ENCODE measurements around the gene SEL1L.

The SEL1L gene

GRCh38 chr14:81455390-81455789 is 78.3 kb downstream of the SEL1L start:
- TF ChIP-seq POLR2AphosphoS5 (IDR thresholded peaks at IDR 0.05; ENCODE audit: low read depth, low read length), result no peak
- TF ChIP-seq SIN3A (IDR thresholded peaks at IDR 0.05; ENCODE audit: borderline replicate concordance, insufficient read depth, low read length), result no peak
- no peak for TF ChIP-seq TAF1 (IDR thresholded peaks at IDR 0.05; ENCODE audit: borderline replicate concordance, insufficient read depth, low read length)
- no peak for TF ChIP-seq REST (IDR thresholded peaks at IDR 0.05; ENCODE audit: insufficient read depth in 1 of 2, low read depth in 2 of 2, low read length in 2 of 2)

GRCh38 chr14:81454572-81455218 is 79.0 kb downstream of the SEL1L start:
- TF ChIP-seq POLR2AphosphoS5 (IDR thresholded peaks at IDR 0.05; ENCODE audit: low read depth, low read length) (no peak), TAF1 (IDR thresholded peaks at IDR 0.05; ENCODE audit: borderline replicate concordance, insufficient read depth, low read length) (no peak), REST (IDR thresholded peaks at IDR 0.05; ENCODE audit: insufficient read depth in 1 of 2, low read depth in 2 of 2, low read length in 2 of 2) (no peak), SIN3A (IDR thresholded peaks at IDR 0.05; ENCODE audit: borderline replicate concordance, insufficient read depth, low read length) (no peak), FOXP2 (optimal IDR thresholded peaks at IDR 0.05; ENCODE audit: borderline replicate concordance, extremely low read depth, extremely low read length, insufficient read depth) (no peak)

- TF ChIP-seq POLR2AphosphoS5 (IDR thresholded peaks at IDR 0.05; ENCODE audit: low read depth, low read length) (no peak), TAF1 (IDR thresholded peaks at IDR 0.05; ENCODE audit: borderline replicate concordance, insufficient read depth, low read length) (no peak), FOXP2 (optimal IDR thresholded peaks at IDR 0.05; ENCODE audit: borderline replicate concordance, extremely low read depth, extremely low read length, insufficient read depth) (no peak), SIN3A (IDR thresholded peaks at IDR 0.05; ENCODE audit: borderline replicate concordance, insufficient read depth, low read length) (no peak), REST (IDR thresholded peaks at IDR 0.05; ENCODE audit: insufficient read depth in 1 of 2, low read depth in 2 of 2, low read length in 2 of 2) (no peak)
These were observed 80.4 kb downstream of the SEL1L start for GRCh38 chr14:81453166-81453766.

- no peak for TF ChIP-seq TAF1 (IDR thresholded peaks at IDR 0.05; ENCODE audit: borderline replicate concordance, insufficient read depth, low read length)
These were observed 81.1 kb downstream of the SEL1L start for GRCh38 chr14:81452341-81453133.

- no peak for TF ChIP-seq FOXP2 (optimal IDR thresholded peaks at IDR 0.05; ENCODE audit: borderline replicate concordance, extremely low read depth, extremely low read length, insufficient read depth)
These were observed 82.7 kb downstream of the SEL1L start for GRCh38 chr14:81450976-81451375.

GRCh38 chr14:81450100-81450531 is 83.5 kb downstream of the SEL1L start:
- TF ChIP-seq SIN3A (IDR thresholded peaks at IDR 0.05; ENCODE audit: borderline replicate concordance, insufficient read depth, low read length) (no peak), REST (IDR thresholded peaks at IDR 0.05; ENCODE audit: insufficient read depth in 1 of 2, low read depth in 2 of 2, low read length in 2 of 2) (no peak), POLR2AphosphoS5 (IDR thresholded peaks at IDR 0.05; ENCODE audit: low read depth, low read length) (no peak), FOXP2 (optimal IDR thresholded peaks at IDR 0.05; ENCODE audit: borderline replicate concordance, extremely low read depth, extremely low read length, insufficient read depth) (no peak), TAF1 (IDR thresholded peaks at IDR 0.05; ENCODE audit: borderline replicate concordance, insufficient read depth, low read length) (no peak)

All from PFSK-1 (cell line).